HG02763 (cell line): ENCODE results near the gene OPCML.

Experiments
- ATAC-seq: cut with Tn5 transposase; IDR thresholded peaks from one replicate; pipeline ENCODE4 v1.9.1; 2021; ENCODE audit warnings: mild to moderate bottlenecking, moderate library complexity; ENCODE audit not compliant: unreplicated experiment

OPCML gene

DNA sequence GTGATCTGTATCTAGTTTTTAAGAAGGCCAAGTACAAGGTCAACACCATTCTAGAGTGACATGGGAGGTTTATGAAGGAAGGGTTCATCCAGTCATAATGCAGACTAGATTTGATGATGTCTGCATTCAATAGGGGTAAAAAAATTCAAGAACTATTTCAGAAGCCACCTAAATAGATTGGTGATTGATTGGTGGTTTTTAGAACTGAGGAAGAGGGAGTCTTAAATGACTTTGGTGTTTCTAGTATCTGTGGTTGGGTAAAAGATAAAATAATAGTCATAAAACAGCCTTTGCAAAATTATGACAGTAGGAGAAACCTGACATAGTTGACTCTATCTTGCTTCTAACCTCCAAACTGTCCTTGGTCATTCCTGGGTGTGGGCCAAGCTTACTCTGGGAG, 114.1 kb downstream of the OPCML start:
- no peak for ATAC-seq

DNA sequence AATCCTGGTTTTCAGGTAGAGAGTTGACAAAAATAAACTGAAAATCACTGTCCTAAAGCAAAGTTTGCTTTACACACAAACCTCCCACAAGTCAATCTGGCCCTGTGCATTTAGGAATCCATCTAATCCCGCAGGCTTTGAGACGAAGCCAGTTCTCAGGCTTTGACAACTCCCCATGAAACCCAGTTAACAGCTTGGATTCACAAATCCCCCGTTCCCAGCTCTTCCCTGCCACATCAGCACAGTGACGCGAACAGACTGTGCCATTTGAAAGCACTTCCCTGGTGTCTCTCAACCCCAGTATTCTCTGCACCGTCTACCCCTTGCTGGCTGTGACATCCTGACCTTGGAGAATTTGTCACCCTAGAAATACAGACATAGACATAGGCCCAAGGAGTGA, 117.8 kb downstream of the OPCML start:
- no peak for ATAC-seq

DNA sequence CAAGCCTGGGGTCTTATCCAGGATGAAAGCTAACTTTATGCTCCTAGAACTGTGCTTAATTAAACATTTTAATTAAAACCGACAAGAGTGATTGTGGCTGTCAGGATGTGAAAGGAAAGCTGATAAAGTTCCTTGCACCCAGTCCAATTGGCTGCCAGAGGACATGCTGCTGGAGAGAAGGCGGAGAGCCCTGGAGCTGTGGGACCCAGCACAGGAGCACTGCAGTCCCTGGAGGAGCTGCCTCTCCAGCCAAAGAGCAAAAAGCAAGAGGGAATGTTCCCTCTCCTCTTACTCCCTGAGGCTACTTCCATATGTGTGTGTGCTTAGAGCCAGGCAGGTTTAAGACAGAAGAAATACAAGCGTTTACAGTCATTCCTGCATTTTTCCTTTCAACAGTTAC, 118.6 kb downstream of the OPCML start:
- ATAC-seq = no peak

DNA sequence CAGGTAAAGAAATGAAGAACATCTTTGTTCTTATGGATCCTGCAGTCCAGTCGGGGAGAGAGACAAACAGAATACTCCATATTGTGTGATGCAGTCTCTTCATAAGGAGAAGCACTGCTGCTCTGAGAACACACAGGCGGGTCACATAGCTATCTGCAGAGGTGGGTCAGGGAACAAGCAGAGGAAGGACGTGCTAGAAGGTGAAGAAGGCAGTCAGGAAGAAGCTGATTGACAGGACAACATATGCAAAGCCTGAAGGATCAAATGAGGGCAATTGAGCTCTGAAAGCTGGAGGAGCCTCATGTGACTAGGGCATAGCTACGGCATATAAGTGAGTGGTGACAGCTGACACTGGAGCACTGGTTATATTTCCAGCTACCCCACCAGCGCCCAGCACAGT, 122.5 kb downstream of the OPCML start:
- ATAC-seq = no peak

DNA sequence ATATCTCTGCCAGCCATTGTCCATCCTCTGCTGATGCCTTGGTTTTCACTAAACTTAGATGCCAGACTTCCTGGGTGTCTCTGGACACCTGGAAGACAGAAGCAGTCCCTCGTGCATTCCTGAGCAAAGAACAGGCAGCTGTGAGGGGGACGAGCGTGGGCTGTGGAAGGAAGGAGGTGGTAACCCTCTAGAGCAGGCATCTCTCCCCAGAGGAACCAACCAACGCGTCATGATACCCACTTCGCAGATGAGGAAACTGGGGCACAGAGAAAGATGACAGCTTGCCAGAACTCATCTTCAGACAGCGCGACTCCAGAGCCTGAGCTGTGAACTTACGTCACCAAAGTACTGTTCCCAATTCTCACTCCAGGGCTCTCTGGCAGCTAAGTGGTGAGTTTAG, 123.4 kb downstream of the OPCML start:
- ATAC-seq = no peak

DNA sequence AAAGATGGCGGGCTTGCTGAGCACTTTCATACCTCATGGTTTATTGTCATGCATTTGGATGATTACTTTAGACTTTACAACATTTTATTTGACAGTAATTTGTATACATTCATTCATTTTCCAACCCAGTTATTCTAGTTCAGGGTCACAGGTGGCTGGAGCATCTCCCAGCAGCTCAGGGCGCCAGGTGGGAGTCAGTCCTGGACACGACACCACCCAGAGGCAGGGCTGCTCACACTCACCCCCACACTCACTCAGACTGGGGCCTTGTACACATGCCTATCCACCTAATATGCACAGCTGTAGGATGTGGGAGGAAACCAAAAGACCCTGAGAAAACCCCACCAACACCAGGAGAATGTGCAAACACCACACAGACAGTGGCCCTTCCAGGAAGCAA, 123.9 kb downstream of the OPCML start:
- ATAC-seq = no peak

DNA sequence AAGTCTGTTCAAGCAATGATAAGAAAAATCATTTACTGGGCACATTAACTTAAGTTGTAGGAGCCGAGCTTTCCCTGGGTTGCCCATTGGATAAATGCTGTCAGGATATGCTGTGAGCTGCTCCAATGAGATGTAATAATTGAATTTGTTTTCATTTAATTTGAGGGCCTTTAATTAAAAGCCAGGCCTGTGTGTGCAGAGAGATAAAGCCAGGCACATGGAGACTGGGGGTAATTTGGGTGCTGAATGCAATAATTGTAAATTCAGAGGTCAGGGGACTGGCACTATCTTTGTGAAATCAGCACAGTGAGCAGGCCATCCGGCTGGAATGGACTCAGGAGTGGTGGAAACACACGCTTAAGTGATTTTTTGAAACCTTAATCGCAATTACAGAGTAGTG, 125.8 kb downstream of the OPCML start:
- ATAC-seq = no peak

DNA sequence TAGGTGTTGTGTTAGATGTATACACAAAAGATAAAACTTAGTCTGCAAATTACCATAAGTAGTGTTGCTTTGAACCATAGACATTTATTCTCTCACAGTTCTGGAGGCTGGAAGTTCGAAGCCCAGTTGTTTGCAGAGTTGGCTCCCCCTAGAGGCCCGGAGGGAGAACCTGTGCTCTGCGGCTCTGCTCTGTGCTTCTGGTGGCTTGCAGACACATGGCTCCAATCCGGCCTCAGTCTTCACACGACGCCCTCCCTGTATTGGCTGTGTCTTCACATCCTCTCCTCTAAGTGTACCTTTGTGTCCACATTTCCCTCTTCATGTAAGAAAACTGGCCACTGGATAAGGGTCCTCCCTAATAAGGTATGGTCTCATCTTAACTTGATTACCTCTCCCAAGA, 128.4 kb downstream of the OPCML start:
- ATAC-seq = no peak

DNA sequence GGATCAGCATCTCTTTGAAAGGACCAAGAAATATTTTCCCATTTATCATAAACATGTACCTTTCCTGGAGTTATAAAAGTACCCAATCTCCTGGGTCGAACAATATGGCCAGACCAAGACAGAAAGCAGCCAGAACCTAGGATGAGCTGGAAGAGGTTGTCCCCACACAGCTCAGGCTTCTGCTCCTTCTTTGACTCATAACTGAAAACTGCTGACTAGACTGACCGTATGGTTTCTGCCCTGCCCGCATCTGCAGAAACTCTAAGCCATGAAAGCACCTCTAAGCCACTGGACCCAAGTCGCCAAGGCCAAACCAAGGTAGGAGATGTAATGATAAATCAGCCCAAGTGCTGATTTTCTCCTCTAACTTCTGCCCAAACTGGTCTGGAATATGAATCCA, 129.8 kb downstream of the OPCML start:
- ATAC-seq = no peak

DNA sequence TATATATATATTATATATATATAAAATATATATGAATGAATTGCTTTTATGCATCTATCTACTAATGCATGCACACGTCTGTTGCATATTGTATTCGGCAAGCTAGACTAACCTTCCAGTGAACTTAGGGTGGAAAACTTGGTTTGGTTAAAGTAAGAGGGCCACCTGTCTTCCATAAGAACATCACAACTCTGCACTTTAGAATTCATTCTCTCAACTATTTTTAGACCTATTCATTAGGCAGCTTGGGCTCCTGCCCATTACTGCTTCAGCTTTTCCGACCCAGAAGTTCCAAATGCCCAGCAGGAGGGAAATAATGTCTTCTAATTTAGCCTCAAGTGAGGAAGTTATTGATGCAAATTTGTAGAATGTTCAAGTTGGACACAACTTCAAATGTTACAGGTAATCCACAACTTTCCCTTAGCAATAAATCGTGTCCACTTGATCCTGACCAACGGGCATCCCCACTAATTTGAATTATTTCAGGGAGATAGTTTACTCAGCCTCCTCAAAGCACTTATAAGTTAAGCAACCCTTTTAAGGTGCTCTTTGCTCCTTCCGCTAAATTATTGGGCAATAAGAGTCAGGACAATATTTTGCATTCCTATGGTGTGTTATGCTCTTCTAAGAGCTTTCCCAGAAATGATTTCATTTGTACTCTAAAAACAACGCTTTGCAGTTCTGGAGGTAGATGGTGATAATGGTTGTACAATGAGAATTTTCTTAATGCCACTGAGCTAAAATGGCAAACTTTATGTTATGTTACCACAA, 132.3 kb downstream of the OPCML start:
- no peak for ATAC-seq

DNA sequence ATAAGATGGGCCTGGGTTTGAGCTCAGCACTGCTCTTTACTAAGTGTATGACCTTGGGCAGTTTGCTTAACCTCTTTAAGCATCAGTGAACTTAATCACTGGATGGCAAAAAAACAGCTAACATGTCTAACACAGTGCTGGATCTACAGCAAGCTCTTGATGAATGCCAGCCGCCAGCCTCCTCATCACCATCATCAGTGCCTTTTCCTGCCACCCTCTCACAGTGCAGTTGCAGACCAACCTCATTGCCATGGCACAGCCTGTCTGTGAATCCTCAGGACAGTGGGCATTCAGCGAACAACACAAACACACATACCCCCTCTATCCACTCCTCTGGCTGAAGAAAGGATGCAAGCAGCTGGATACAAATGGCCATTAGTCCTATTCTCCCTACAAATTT, 133.0 kb downstream of the OPCML start:
- no peak for ATAC-seq

DNA sequence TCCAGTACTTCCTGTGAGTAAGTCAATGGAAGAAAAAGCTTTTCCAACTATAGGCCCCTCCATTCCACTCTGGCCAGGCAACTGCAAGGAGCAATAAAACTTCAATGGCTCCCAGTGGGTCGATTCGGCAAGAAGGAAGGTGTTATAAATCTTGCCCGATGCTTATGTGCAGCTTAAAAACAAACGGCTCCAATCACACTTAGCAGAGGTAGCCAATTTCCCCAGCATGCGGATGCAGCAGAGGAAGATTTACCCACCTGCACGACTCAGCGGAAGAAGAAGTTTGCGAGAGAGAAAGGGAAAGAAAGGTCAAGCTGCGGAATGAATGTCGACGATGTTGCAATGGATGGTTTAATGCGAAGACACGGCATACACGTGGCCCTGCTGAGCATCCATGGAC, 141.5 kb downstream of the OPCML start:
- no peak for ATAC-seq

DNA sequence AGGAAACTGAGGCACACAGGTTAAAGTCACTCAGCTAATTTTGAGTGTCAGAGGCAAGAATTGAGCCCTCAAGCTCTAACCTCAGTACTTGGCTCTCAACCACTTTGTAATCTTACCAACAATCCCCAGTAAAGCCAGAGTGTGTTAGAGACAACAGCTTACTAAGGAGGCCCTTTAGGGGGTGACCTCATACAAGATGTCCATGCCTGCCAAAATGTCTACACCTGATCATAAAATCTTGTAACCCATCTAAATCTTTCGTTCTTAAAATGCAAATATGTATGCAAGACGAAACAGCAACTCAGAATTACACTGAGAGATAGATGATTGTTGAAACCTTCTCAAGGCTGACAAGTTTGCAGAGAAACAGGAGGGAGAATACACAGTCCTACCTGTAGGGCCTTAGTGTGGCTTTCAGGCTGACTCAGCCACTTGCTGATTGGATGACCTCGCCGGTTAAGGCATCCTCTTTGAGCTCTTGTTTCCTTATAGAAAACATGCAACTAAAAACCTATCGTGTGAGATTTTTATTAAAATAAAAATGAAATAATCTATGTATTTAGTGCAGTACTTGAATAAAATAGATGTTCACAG, 143.2 kb downstream of the OPCML start:
- no peak for ATAC-seq

DNA sequence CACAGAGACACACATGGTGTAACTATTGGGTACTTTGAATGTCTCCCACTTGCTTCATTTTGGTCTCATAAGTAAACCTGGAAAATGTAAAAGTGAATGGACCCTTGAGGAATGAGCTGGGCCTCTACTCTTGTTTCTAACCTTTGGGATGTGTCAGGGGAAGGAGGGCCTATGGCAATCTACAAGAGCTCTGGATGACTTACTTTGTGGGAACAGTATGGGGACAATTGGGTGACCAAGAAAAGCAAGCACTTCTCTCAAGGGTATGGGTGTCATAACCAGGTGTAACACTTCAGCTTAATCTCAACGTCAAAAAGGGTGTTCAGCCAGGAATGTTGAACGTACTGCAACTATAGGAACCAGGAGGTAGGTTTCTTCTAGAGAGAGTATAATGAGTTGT, 144.0 kb downstream of the OPCML start:
- ATAC-seq = no peak

DNA sequence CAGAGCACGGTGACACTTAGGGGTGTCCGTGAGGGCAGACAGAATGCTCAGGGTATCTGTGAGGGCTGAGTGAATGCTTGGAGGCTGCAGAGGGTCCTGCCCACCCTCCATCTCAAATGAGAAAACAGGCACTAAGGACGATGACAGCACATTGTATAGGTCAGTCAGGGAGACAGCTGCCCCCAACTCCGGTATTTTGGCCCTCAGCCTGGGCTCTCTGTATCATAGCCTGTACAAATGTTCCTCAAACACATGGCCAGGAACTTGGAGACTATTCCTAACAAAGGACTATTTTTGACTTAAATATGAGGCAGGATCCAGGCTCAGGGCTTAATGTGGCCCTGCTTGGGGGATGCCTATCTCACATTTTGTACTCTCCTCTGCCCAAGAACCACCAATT, 145.4 kb downstream of the OPCML start:
- no peak for ATAC-seq

DNA sequence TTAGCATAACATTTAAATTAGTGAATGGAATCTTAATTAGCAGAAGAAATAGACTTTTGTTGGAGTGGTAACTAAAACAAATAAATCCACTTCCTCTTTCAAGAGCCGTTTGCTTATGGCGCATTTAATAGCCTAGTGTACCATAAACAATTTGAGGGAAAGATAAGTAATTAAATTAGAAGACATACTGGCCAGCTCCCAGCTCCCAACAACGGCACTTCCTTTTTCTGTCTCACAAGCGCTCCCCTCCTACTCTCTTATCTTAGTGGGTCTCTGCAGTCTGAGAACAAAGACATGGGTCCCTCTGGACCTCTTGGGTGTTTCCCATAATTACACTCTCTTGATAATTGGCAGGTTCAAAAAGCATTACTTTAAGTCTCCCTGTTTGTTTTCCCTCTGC, 146.0 kb downstream of the OPCML start:
- ATAC-seq = no peak

DNA sequence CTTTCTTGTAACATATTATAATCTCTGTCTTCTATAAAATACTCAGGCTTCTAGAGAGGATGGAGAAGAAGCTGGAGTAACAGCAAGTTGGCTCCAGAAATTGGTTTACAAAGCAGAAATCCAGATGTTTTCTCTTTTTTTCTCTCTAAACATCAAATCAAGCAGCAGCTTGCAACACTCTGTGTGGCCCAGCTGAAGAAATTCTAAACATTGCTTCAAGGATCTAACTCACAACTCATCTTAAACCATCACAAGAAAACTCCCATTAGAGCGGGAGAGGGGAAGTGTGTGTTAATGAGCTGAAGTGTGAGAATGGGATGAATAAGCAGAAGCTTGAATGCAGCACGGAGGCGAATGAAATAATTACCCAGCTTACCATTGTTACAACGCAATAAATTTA, 146.5 kb downstream of the OPCML start:
- ATAC-seq = no peak

DNA sequence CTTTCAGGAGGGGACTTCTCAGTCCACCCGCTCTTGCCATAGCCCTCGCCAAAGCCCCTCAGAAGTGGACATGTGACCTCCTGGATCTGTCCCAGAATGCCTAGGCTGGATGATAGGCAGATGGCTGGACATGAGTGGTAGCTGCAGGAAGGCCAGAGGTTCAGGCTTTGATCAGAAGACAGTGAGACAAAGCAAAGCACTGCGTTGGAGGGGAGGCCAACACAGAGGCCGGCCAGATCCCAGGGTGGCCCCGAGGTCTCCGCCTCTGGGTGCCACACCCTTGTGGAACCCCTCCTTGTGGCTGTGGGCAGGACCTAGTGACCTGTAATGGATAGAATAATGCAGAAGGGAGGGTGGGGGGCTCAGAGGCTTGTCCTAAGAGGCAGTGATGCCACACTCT, 147.6 kb downstream of the OPCML start:
- no peak for ATAC-seq

DNA sequence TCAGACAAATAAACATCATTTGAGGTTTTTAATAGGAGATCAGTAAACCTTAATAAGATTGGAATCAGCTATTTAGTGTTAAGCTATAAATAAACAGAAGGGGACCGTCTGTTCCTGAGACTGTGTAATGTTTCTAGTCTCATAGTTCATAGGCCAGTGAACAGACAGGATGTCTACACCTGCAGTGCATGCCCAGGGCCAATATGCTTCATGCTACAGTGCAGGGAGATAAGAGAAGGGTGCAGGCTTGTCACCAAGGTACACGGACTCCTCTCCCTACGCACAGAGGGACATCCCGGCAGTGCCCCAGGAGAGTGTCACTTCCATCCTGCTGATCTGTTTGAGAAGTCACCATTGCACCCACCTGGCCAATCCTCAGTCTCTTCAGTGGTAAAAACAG, 148.6 kb downstream of the OPCML start:
- no peak for ATAC-seq

DNA sequence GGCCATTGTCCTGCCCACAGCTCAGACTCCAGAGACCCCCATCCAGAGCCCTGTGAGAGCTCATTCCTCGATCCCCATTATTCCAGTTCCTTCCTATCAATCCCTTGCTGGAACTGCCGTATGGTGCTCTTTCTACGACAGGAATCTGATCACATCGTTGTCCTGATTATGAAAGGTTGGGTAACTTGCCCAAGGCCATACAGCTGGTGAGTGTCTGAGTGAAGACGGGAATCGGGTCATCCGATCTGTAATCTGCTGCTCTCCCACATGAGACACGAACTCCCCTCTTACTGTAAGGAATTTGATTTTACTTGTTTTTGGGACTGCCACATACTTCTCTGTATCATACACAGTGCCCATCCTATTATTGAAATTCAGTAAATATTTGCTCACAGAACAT, 149.1 kb downstream of the OPCML start:
- ATAC-seq = no peak

DNA sequence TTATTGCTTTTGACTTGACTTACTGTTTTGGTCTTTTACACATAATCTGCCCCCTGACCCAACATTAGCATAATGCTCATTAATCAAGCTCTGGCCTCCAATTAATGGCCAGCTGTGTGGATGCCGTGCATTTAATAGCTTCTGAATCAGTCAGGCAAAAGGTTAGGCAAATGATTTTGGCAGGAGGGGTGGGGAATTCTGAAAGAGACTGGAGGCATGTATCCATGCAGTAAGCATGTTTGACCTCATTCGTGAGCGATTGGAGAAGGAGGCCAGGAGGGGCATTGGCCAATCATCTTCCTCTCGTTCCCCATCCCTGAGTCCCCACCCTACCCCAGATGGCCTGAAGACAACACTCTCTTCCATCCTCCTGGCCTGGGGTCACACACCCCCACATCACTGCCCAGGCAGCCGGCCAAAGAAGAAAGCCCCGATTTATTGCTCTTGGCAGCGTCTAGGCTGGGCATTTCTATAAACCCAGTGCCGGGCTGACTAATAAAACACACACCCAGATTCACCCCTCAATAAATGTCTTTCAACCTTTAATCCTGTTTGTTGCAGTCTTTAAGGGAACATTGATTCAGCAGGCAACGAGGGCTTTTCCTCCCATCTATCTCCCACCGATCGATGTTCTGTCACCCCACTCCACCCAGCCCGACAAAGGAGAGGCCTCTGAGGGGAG, 150.0 kb downstream of the OPCML start:
- ATAC-seq = no peak

DNA sequence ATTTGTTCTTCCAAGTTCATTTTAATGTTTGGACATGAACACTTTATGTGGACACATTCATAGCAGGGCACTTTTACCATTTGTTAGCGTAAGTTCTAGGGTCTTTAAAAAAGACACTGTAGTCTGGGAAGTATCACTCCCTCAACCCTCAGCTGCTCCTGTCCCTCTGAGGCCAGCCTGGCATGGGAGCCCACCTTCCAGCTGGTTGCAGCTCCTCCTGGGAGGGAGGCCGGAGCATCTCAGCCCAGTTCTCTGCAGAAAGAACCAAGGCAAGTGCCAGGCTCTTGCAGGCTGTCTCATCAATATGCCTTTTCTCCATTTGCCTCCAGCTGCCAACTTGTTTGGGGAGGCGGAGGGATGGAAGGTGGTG, 150.6 kb downstream of the OPCML start:
- no peak for ATAC-seq

DNA sequence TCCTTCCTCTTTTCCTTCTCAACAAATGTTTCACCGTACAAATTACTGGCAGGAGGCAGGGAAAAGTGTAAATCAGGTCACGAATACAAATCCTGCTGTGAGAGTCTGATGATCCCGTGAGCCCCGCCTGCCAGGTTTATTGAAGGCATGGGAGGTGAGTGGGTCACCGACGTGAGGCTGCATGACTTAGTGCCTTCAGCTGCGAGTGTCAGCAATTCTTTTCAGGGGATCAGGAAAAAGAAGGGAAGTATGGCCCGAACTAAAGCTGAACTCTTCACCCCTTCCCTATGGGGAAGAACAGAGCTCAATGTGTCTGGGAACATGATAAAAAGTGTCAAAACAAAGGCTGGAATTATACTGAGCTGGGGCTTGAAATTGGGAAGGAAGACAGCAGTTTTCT, 166.2 kb downstream of the OPCML start:
- ATAC-seq = no peak
